HL-60/S4 treated with phorbol 12-myristate 13-acetate at 8.2 ng/mL for 4 days and 3 days (cell line): ENCODE data around the gene MRPS9.

Source experiments
- in situ Hi-C: fragments of 300-500 bp; cut with MboI; formaldehyde crosslinking; loops from 2 replicates; pipeline ENCODE4 v1.15.0; 2022; ENCODE audit warnings: low sequenced_read_pairs

Gene MRPS9

DNA sequence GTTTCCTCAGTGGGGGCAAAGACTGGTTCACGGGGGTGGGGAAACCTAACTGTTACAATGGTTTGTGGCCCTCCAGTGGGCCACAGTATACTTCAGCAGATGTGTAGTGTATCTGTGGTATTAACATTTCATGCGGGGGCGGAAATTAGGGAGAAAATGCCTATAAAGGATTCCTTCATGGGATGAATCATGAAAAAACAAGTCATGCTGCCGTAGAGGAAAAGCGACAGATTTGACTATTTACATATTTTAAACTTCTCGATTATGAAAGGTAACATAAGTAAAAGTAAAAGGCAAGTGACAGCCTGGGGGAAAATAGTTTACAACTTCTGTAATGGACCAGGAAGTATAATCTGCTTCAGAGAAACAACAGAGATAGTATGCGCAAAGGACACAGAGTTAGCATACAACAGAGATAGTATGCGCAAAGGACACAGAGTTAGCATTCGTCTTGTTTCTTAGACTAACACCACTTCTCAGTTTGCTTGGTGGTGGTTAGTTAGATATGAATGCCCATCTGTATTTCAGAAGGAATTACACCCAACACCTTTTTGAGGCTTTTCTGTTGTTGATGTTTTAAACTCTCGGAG lies 41.1 kb downstream of the MRPS9 start:
- in situ Hi-C loops: no loop called here

DNA sequence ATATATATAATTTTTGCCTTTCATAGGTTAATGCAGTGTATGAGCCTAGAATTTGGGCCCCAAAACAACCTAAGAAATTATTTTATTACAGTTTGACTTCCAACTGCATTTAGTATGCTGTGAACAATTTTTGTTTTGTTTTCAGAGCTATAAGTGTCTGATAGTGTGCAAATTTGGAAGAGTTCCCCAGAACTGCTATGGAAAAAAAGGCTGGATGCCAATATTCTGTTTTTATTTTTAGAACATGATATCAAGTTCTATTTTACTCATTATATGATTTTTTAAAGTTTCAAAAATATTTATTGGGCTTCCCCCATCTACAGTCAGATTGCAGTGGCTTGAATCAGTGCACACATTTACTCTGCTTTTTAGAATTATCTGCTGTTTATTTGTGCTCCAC lies 42.6 kb downstream of the MRPS9 start:
- in situ Hi-C loops: no loop called here

DNA sequence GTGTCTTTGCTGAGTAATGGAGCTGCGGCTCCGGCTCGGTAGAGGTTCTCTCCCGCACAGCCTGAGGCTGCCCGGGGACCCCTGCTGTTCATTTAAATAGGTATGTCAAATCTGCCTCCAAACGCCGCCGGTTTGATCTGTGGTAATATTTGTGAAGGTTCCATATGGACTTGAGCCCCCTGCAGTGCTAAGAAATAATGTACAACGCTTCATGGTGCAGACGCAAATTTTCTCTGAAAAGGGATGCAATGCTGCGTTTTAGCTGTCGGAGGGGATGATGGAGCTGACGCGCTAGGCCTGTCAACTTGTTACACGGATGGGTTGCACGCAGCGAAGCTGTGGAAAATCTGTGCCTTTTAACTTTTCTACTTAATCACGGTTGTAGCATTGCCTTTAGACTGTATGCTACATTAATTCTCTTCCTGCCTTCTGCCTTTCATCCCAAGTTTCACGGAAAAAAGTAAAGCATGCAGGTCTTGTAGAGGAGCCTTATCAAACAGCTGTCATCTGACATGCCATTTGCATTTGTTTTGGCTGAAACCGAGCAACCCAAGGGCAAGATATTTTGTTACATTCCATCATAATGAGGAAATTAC lies 43.2 kb downstream of the MRPS9 start:
- in situ Hi-C loops: no loop called here

DNA sequence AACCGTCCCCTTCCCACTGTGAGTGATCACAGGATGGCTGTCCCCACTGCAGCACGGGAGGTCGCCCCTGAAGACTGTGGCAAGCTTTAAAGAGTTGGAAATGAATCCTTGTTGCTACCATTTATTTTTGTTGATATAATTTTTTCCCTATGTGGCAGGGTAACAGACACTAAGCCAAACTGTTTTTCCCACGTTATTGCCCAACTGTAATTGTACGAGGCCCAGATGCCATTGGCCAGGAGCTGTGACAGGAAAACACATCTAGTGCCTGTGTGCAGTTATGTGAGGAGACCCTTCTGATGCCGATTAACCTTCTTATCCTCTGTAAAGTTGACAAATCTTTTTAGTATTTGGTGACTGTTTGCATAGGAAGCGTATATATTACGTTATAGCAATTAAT lies 44.2 kb downstream of the MRPS9 start:
- in situ Hi-C loops: no loop called here

DNA sequence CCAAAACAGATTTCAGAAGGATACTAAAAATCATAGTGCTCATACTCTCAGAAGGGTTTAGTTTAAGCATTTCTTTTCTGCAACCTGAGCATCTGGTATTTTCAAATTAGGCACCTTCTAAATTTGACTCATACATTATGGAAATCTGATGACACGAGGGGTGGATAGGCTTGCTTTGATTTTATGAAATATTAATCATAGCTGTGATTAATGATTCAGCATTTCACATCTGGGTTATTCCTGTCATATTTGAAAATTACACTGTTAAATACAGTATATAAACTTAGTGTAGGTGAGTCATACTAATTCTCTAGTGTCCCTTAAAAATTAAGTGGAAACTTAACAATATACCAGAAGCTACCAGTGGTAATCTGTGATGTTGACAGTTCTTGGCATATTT lies 47.7 kb downstream of the MRPS9 start:
- in situ Hi-C loops: no loop called here

DNA sequence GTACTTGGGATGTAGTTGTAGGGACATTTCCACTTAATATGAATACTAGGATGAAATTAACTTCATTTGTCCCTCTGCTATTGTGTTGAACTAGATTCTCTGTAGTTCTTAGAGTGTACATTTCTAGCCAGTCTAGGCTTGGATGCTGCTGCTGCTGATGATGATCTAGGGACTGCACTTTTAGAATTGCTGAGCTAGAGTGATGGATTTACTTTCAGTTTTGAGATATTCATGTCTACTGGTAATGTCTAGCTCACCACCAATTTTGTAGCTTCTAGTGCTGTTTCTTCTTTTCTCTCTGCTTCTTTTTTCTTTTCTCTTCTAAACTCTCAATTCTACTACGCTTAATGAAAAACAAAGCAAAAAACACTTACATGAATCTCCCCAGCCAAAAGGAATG lies 49.4 kb downstream of the MRPS9 start:
- in situ Hi-C loops: no loop called here

DNA sequence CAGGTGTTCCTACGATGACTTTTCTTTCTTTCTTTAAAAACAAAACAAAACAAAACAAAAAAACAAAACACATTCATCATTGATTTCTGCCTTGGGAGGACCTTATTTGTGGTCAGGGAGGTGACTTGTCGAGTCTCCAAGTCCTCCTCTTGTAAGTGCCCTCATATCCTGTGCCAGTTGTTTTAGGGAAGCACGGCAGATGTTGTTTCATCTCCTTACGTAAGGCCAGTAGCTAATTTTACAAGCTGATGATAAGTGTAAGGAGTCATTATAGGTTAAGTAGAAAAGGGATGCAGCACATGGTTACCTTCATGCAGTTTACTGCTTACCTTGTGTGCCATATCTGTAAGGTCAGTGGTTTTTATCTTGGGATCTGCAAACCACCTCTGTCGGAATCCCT lies 52.2 kb downstream of the MRPS9 start:
- in situ Hi-C loops: no loop called here

DNA sequence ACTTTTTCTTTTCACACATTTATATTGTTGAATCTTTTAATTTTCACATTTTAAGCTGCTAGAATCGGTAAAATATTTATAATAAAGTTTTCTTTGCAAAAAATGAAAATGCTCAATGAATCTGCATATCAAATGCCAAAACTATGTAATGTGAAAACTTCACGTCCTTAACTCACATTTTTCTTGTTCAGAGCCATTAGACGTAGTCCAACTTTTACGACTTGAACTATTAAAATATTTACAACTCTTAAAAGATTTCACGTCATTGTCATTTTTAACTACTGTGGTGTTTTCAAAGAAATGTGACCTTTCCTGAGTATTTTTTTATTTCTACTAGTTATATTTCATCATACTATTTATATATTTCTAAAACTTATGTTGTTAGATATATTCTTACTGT lies 54.9 kb downstream of the MRPS9 start:
- in situ Hi-C loops: no loop called here

DNA sequence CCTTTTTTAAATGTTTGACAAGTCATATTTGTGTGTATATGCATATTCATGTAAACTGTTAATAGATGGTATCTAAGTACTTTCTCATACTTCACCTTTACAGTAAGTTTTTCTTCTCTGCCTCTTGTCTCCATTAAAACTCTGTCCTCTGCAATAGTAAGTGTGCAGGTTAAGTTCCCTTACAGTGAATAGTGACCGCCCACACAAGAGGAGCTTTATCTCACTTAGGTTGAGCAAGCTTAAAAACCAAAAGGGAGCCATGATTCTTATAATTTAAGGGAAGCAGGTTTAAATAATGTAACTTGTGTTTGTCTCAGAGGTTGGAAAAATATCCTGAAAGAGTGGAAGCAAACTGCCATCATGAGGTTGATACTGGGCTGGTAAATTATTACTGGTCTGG lies 61.3 kb downstream of the MRPS9 start:
- in situ Hi-C loops: no loop called here

DNA sequence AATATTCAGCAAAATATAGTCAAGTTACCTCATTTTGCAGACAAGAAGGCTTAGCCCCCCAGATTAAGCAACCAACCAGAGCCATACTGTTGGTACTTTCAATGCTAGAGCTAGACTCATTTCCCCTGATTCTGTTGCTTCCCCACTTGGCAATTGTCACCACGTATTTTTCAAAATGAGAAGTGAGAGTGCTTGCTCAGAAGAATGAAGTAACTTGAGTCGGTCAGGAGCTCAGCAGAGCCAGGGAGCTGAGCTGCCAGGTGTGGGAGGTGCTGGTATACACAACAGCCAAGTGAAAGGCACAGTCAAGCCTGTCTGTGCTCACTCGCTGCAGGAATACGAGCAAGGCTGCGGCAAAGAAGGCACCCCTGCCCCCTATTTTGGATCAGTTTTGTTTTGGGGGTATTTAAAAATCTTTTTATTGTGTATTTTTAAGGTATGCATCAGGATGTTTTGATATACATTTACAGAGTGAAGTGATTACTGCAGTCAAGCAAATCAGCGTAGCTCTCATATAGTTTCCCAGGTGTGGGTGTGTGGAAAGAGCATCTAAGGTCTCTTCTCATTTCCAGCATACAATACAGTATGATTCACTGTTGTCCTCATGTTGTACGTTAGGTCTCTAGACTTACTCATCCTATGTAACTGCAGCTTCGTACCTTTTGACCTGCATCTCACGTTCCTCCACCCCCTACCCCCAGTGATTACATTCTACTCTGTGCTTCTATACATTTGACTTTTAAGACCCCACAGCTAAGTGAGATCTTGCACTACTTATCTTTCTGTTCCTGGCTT lies 62.4 kb downstream of the MRPS9 start:
- in situ Hi-C loops: no loop called here

DNA sequence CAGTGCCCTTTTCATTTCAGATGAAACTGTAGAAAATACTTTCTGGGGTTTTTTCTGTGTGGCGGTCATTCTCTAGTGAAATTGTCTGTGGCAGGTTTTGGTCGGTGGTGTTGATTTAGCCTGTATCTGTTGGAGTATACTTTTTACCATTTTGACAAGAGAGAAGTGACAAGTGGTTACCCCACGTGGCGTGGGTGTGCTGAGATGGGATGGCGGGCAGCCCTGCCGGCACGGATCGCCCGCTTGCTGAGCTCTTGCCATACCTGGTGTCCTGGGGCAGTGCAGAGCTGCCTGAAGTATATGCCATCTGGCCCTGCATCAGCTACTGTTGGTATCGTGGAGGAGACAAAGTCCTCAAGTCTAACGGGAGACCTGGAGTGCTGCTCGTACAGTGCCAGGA lies 64.1 kb downstream of the MRPS9 start:
- in situ Hi-C loops: no loop called here

DNA sequence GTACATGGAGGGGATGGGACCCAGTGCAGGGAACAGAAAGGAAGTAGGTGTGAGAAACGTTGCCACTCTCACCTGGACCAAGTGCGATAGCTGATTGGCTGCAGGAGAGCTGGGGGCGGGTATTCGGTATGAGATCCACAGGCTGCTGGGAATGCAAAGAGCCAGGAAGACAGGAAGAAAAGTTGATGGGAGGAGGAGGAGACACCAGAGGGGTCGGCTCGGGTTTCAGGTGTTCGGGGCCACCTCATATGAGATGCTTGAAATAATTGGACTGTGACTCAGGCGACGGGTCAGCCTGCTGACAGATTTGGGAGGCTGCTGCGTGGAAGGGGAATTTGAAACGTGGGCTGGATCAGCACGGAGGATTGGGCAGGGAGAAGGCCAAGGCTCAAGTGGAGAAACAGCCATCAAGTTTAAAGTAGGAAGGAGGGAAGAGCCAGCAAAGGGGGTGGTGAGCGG lies 65.1 kb downstream of the MRPS9 start:
- in situ Hi-C loops: no loop called here

DNA sequence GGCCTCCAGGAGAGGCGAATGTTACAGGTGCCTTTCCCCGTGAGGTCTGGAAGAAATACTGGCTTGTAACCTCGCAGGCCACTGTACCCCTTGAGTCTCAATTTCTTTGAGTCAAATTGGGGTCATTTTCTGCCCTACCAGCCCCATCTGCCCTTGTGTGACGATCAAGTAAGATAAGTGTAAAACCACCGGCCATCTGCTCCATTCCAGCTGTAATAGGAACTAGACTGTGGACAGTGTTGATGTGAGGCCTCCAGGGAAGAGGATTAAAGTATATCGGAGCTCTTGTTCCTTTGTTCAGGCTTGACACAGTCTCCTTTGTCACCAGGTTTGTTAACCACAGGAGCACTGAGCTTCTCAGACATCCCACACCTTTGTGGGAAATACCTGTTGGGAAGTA lies 65.6 kb downstream of the MRPS9 start:
- in situ Hi-C loops: no loop called here

DNA sequence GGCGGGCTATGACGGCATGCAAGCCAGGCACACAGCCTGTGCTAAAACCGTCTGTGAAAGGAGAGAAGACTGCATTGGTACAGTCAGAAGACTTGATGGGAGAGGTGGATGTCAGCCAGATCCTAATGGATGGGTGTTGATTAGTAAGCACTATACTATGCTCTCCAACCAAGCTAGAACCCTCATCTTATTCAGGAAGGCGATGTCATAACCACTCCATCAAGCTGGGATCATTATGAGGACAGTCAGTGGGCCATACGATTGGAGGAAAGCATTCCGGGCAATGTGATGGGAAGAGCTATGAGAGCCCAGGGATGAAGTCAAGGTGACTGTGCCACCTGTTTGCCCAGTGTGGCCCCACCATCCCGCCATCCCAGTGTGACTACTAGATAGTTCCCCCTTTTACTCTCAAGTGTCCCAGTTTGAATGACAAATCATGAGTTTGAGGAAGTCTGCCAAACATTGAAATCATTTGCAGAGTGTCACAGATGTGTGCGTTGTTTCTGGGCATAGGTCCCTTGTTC lies 66.4 kb downstream of the MRPS9 start:
- in situ Hi-C loops: no loop called here

DNA sequence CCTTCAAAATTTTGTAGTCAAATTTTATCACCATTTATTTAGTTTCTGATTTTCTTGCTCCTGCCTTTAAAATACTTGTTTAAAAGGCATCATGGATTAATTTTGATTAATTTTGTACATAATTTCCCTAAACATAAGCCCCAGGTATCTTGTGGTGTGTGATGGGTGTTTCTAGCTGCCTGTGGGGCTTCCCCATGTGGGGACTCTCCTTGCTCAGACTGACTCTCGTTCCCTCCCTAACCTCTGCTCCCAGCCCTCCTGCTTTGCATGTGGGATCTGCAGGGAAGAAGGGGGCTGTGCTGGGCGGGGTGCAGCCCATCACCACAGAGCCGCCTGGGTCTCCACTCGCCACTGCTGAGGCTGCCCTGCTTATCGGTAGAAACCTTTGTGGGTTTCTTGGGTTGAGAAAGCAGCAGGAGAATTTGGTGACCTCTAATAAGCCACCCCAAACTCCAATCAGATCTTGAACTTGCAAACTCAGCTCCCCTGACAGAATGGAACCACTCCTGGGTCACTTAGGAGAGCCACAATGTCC lies 72.5 kb downstream of the MRPS9 start:
- in situ Hi-C loops: loop anchor here (10.0 kb wide), 1 partner anchor 124 kb away; no protein-coding TSS in a partner anchor

DNA sequence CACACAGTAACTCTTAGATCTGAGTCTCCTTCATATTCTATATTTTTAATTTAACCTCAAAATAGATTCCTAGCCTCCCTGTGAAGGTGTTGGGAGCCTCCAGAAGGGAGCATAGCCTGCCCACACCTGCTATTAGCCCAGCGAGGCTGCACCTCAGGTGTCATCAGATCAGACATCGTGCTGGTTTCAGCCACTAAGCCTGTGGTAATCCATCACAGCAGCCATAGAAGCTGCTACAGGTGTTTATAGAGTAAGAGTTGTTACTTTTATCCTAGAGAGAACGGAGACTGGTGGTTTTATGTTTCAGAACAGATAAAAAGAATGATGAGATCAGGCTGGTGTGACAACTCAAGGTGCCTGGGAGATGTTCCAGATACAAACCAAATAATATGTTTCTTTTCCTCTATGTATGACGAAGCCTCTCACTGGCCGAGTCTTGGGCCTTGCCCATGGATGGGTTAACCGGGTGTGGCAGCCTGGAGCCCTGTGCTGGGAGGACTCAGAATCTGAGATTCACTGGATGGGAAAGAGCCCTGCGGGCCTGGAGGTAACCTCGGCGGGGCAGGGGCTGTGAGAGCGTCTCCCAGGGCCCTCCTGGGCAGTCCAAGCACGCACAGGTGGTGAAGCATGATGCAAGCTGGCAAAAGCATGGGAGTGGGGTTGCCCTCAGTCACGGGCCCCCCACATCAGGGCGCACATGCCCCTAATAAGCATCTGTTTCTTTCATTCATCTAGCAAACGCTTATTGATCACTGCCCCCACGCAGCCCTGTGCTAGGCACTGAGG lies 73.7 kb downstream of the MRPS9 start:
- in situ Hi-C loops: loop anchor here (10.0 kb wide), 1 partner anchor 123 kb away; no protein-coding TSS in a partner anchor

DNA sequence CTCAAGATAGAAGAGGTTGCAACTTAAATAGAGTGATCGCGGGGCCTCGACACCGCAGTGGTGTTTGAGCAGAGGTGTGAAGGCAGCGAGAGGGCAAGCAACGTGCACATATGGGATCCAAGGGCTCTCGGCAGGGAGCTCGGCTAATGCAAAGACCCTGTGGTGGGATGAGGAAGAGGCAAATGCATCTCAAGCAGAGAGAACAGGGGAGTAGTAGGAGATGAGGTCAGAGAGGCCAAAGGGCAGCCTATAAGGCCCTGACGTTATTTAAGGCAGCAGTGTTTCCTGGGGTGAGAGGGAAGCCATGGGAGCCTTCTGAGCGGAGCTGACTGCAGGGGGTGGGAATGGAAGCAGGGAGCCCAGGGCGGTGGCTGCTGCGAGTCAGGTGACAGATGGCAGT lies 74.5 kb downstream of the MRPS9 start:
- in situ Hi-C loops: loop anchor here (10.0 kb wide), 1 partner anchor 122 kb away; no protein-coding TSS in a partner anchor

DNA sequence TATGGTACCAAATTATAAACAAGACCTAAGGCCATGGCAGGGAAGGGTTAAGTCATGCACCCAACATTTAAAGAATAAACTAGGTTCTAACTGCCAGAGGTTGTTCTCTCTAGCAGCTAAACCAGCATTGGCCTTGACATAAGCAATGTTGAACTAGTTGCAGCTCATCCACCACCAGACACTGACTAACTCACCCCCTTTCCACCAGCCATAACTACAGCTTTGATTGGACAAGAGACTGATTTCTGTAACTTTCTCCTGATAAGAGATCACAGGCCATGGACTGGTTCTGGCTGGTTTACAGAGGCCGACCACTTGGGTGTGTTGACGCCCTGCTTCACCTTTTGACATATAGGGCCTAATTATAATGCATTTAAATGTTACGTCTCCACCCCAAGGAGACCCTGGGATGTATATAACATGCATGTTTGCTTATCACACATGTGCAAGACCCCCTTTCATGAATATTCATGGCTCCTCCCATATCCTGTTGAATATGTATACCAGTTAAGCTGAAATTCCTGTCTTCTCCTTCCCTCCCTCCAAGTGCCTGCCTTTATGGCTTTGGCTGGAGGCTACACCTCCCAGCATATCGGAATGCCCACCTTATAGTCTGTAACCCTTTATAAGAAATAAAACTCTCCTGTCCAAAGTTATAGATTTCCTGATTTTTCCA lies 75.9 kb downstream of the MRPS9 start:
- in situ Hi-C loops: loop anchor here (10.0 kb wide), 1 partner anchor 121 kb away; no protein-coding TSS in a partner anchor

DNA sequence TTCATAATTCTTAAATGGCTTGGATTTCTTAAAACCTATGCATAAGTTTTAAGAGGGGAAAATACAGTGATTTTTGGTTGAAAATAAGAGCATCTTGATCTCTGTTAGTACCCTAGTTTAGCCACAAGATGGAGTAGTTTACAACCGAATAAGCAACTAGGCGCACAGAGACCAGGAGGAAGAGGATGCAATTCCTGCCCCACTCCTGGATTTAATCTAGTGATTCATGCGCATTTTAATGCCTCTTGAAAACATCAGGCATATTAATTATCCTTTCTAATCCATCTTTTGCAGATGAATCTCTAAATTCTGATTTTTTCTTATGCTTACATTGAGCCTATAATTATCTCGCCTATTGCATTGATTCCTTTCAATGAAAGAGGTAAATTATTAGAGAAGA lies 76.7 kb downstream of the MRPS9 start:
- in situ Hi-C loops: loop anchor here (10.0 kb wide), 1 partner anchor 120 kb away; no protein-coding TSS in a partner anchor

DNA sequence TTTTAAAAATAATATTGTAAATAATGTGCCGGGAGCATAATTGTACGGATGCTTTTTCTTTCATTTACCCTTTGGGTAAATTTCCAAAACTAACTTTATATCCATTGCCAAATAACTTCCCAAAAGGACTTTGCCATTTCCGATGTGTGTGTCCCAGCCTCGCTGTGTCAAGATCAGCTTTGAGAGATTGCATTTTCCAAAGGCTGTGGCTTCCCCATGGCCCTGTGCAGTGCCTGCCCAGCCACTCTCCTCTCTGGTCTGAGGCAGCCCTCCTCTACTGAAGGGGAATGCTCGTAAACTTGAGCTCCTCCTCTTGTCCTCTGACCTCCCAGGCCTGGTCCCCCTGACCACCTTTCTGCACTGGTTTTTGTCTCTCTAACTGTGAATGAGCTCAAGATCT lies 78.5 kb downstream of the MRPS9 start:
- in situ Hi-C loops: loop anchor here (10.0 kb wide), 1 partner anchor 118 kb away; no protein-coding TSS in a partner anchor
